NOMO-1 treated with DMSO at 0.1 percent for 48 hours (cell line): Measurements from ENCODE around the gene GSDMA.

Experiments
- DNase-seq: peaks from one replicate; lab custom pipeline; 2025; ENCODE audit not compliant: unreplicated experiment; lab: John Stamatoyannopoulos, UW

The GSDMA gene

DNA sequence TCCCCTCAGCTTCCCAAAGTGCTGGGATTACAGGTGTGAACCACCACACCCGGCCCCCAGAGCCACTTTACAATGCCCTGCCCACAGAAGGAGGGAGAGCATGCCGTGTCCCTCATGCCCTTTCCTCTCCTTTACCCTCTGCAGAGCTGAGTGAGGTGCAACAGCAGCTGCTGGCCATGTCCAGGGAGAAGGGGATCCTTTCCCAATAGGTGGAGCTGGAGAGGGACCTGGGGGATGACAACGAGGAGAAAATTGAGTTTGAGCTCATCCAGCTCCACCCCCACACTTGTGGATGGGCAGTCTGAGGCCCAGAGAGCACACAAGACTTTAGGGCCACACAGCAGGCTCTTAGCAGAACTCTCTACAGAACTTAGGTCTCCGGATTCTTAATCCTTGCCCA, 7.9 kb upstream of the GSDMA start:
- no peak for DNase-seq

DNA sequence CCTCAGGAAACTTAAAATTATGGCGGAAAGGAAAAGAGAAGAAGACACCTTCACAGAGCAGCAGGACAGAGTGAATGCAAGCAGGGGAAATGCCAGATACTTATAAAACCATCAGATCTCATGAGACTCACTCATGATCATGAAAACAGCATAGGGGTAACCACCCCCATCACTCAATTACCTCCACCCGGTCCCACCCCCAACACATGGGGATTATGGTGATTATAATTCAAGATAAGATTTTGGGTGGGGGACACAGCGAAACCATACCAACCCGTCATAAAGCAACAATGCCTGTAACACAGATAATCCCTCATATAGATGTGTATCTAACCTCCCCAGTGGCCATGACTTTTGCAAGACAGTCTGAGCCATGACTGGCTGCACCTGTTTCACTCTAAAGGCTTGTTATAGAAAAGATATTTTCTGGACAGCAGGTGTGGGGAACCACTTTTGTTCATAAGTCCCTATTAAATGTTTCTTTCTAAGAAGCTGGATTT, 7.0 kb upstream of the GSDMA start:
- DNase-seq, result no peak

GRCh38 chr17:39960524-39961041, 2.2 kb upstream of the GSDMA start:
- no peak for DNase-seq

- DNase-seq, result no peak
Measured at GRCh38 chr17:39963829-39964228, 1.0 kb downstream of the GSDMA start.

DNA sequence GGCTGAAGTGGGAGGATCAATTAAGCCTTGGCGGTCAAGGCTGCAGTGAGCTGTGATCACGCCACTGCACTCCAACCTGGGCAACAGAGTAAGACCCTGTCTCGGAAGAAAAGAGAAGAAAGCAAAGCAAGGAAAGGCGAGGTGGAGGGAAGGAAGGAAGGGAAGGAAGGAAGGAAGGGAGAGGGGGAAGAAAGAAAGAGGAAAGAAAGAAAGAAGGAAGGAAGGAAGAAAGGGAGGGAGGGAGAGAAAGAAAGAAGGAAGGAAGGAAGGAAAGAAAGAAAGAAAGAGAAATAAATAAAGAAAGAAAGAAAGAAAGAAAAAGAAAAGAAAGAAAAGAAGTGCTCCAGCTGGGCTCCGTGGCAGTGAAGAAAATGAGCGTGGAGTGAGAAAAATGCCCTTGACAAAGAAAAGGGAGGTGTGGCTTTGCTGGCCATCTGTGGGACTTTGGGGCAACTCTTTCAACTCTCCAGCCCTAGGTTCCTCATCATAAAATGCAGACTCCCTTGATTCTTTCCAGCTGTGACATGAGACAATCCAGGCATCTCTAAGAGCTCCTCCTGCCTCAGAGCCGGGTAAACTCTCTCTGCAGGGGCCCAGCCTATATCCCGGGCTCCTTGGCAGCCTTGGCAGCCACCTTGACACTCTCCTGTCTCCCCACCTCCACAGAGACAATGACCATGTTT, 2.4 kb downstream of the GSDMA start:
- no peak for DNase-seq

DNA sequence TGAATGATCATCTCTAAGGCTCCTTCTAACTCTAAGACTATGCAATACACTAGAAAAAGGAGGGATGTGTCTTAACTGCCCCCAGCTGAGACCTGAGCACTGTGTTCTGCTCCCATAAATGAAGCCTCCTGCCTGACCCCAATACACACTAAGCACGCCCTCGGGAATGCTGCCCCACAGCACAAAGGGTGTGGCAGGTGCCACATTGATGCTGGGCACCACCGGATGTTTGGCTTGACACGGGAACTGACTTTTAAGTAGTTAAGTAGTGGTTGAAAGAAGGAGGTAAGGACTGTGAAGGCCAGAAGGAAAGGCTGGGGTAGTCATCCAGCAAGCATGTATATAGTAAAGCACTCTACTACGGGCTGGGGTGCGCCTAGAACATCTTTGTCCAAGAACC, 4.0 kb downstream of the GSDMA start:
- DNase-seq, result no peak

DNA sequence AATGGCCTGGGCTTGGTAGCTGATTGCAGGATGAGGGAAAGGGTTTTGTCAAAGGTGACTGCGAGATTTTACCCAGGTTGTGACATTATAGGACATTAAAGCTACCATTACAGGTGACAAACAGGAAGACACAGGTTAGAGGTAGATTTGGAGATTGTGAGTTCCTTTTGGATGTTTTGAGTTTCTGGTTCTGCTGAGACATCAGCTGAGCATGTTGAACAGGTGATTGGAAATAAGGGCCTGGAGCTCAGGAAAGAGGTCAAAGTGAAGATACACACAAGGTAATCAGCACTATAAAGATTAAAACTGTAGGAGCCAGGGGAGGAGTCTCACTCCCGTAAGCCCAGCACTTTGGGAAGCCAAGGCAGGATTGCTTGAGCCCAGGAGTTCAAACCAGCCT, 6.0 kb downstream of the GSDMA start:
- DNase-seq, result no peak

- DNase-seq, result no peak
Measured at GRCh38 chr17:39969375-39969774, 6.6 kb downstream of the GSDMA start.

DNA sequence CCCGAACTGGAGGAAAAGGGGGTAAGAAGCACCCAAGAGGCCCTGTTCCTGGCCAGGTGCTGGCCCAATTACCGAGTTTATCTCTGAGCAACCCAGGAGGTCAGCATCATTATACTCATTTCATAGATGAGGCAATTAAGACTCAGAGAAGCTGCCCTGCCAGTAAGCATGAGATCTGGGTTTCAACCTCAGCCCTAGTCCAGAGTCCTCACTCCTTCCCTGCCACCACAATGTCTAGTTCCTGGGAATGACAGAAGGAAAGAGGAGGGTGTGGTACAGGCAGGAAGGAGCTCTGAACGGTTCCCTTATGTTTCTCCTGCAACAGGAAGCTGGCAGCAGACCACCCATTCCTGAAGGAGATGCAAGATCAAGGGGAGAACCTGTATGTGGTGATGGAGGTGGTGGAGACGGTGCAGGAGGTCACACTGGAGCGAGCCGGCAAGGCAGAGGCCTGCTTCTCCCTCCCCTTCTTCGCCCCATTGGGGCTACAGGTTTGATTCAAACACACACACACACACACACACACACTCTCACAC, 7.4 kb downstream of the GSDMA start:
- DNase-seq, result no peak

DNA sequence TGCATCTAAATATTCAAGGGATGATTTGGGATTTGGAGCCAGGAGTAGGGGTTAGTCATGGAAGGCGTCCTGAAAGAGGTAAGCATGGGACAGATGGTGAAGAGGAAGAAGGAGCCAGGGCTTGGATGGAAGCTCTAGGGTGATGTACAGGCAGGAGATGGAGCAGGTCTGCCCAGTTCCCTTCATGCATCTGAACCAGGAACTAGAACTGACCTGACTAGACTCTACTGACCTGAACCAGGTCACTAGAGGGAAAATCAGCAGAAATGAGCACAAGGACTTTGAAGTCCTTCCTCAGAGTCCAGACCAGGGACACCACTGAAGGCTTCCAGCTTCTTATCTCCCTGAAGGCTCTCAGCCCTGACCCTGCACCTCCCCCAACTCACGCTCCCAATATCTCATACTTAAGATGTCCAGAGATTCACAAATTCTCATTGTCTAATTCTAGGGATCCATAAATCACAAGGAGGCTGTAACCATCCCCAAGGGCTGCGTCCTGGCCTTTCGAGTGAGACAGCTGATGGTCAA, 8.3 kb downstream of the GSDMA start:
- DNase-seq, result no peak

DNA sequence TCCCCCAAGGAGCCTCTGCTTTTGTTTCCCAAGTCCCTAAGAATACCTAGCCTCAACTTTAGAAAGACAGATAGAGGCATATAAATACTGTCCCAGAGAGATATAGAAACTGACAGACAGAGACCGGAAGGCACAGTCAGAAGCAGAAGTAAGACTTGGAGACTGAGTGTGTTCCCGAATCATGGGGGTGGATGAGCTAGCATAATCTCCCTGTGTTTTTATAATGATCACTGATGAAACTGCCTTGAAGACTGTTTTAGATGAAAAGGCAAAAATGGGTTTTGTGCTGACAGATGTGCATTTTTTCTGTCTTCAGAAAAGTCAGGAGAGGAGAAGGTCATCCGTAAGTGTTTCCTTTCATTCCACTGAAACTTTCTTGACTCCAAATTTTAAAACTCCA, 9.5 kb downstream of the GSDMA start:
- peak; percentile 61 for DNase-seq

GRCh38 chr17:39973496-39973895, 10.7 kb downstream of the GSDMA start:
- DNase-seq, result no peak

DNA sequence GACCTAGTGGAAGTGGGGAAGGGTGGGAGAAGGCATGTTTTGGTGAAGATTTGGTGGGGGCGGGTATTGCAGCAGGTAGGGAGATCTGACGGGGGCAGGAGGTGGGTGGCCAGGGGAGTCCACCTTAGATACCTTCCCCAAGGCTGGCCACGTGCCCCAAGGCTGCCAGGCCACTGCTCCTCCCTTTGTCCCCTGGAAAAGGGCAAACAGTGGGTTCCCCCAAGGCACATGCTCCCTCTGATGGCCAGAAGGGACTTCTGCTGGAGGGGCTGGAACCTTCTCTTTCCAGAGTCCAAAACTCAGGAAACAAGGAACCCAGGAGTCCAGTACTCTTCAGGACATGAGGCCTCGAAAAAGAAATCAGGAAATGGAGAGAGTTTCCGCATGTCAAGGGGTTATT, 11.6 kb downstream of the GSDMA start:
- DNase-seq, result no peak

- DNase-seq, result no peak
Measured at GRCh38 chr17:39975801-39976200, 13.0 kb downstream of the GSDMA start.

DNA sequence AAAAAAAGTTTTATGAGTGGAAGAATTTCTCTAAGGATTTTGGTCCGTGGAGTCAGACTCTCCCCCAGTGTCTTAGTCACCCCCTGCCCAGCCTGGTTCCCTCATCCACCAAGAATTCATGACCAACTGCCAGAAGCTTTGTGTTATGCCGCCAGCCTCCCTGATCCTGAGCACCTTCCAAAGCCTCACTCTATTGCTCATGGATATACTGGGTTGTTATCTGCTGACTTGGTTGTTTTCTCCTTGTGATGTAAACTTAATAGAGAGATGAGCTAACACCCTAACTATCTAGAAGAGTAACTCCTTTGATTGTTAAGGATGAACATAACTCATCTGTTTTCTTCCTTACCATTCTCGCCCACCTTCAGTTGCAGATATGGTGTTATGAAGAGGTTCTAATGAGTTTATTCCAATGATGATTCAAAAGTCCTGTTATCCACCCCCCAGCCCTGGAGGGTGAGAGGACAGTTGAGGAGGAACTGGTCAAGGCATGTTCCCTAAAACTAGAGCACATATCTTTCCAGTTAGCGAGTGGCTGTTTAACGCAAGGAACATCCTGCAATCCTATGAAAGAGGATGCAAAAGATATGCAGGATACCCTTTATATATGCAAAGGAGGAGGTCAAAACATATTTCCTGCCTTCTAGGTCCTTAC, 16.3 kb downstream of the GSDMA start:
- DNase-seq, result no peak

DNA sequence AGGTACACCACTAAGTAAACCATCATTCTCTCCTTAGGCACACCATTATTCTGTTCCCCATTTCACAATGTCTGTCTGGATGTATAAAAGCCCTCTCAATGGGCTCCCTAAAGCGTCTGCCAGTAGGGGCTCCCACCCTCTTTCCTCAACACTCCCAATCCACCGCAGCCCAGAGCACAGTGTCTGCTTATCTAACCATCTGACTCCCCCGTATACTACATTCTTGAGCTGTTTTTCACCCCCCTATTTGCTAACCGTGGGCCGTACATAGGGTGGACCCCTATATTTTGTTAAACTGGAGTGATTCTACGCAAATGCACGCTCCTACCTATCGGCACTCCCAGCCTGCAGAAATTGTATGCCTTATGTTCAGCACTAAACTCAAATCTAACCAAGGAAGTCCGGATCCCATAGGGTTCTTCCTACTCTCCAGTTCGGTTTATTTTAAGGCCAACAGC, 17.1 kb downstream of the GSDMA start:
- peak; percentile 72 for DNase-seq

DNA sequence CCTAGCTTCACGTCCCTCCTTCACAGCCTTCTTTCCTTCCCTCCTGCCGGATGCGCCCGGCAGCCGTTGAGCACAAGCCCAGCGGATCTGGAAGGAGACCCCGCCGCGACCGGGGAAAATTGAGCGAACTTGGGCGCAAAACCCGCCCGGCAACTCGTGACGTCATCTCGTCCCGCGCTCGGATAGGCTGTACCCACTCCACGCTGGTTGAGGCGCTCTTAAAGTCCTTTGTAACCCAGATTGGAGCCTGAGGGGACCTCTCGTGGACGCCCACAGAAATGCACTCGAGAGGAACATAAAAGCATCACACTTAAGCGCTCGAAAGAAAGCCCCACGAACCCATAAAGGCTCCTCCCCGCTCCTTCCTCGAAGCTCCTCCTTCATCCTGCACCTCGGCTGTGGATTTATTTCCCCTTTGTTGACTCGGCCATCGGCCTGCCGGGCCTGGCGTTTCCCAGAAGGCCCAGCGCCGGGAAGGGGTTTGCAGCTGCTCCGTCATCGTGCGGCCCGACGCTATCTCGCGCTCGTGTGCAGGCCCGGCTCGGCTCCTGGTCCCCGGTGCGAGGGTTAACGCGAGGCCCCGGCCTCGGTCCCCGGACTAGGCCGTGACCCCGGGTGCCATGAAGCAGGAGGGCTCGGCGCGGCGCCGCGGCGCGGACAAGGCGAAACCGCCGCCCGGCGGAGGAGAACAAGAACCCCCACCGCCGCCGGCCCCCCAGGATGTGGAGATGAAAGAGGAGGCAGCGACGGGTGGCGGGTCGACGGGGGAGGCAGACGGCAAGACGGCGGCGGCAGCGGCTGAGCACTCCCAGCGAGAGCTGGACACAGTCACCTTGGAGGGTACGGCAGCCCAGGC, 17.8 kb downstream of the GSDMA start, which contains the start of gene PSMD3:
Gene PSMD3 (plus strand): TSS at position 457 of the 856 bp plus-strand sequence. CDS start 164 bp downstream, at position 621.
- peak; percentile 99 for DNase-seq

DNA sequence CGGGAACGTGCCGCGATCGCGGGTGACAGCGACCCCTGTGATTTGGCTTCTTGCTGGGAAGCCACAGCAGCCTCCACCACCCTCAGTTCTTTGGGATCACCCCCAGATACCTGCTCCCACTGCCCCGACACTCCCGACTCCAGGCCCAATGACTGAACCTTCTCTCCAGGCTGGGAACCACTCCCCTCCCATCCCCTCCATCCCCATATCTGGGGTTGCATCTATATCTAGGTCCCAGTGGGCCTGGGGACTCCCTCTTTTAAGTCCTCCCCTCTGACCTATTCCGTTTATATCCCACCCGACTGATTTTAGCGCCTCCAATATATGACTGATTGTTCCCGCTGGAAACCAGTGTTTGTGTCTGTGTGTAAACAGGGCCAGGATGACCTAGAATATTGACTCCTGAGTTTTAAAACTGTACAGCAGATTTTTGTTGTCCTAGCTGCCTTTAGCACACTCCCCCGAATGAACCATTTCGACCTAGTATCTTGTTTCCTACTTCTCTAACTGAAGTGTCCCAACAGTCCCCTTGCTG, 18.5 kb downstream of the GSDMA start:
- no peak for DNase-seq

DNA sequence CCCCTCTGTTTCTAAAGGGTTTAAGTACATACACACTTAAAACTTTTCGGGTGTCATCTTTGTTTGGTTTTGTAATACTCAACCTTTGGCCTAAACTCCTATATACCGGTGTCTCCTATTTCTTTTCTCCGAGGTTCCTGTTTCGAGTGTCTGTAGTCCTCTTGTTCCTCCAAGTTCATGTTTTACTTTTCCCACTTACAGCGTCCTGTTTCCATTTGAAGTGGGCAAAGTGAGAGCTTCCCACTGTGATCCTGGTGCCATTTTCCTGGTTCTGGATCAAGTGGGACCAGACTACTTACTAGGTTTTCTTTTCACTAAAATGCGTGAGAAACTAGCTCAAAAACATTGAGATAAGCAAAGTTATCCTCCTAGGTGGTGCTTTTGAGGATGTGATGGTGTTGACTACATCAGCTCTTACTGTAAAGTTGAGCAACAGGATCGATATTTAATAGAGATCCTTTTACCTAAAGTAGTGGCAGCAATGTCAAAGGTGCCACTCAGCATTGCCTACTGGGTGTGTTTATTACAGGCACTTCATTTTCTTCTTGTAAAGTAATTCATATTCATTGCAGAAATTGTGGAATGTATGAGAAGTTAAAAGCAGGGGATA, 19.1 kb downstream of the GSDMA start:
- peak; percentile 62 for DNase-seq

GRCh38 chr17:39988206-39988810, 25.5 kb downstream of the GSDMA start:
- no peak for DNase-seq
